Stimulated activated CD4-positive, alpha-beta T cell treated with anti-CD3 and anti-CD28 coated beads, Interleukin-12 subunit alpha, Interleukin-12 subunit beta, amount 100 ng/mL, for 4 hours (primary cell): Measurements from ENCODE around the gene CGREF1.
"Not testable (repeated sequence)": the region's sequence is repeated elsewhere in the genome, so short reads cannot be mapped to it uniquely, and the experiment has no call there.

Experiments
- DNase-seq: peaks from one replicate; pipeline ENCODE4 v3.0.0-alpha.2; 2020

The CGREF1 gene

GRCh38 chr2:27137322-27137935, 18.5 kb upstream of the CGREF1 start:
- no peak for DNase-seq

GRCh38 chr2:27136751-27137150, 17.8 kb upstream of the CGREF1 start:
- DNase-seq = no peak

DNA sequence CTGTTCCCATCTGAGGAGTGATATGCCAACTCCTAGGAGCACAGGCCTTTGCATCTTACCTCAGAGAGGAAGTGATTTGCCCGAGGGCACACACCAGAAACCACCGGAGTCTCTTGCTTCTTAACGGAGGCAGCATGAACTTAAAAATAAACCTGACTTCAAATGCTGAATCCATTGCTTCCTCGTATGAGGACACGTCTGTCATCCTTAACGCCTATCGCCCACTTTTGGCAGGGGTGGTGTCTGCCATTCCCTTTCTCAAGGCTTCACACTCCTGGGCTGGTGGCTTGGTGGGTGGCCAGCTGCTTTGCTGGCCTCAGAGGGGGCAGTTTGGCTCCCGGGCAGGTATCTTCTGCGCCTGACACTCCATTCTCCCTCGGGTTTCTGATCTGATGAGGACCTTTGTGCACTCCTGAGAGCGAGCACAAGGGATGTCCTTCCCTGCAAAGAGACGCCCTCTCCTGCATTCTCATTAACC, 16.6 kb upstream of the CGREF1 start:
- DNase-seq = no peak

DNA sequence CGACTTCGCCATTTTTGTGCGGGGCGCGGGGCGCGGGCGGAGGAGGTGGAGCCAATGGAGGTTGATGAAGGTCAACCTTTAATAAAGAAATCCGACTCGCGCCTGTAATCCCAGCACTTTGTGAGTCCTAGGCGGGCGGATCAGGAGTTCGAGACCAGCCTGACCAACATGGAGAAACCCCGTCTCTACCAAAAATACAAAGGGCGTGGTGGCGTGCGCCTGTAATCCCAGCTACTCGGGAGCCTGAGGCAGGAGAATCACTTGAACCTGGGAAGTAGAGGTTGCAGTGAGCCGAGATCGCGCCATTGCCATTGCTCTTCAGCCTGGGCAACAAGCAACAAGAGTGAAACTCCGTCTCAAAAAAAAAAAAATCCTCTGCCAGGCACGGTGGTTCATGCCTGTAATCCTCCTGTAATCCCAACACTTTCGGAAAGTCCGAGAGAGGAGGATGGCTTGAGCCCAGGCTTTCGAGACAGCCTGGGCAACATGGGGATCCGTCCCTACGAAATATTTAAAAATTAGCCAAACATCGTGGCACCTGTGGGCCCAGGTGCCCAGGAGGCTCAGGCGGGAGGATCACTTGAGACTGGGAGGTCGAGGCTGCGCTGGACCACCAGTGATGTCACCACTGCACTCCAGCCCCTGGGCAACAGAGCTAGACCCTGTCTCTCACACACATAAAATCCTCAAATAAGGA, 16.0 kb upstream of the CGREF1 start:
- DNase-seq = no peak

- peak; percentile 99 for DNase-seq
These were observed 15.2 kb upstream of the CGREF1 start, which contains the start of gene PREB for GRCh38 chr2:27133905-27134780. TSS of gene PREB (minus strand) at chr2:27134636. CDS start at chr2:27134421, 215 bp downstream.

DNA sequence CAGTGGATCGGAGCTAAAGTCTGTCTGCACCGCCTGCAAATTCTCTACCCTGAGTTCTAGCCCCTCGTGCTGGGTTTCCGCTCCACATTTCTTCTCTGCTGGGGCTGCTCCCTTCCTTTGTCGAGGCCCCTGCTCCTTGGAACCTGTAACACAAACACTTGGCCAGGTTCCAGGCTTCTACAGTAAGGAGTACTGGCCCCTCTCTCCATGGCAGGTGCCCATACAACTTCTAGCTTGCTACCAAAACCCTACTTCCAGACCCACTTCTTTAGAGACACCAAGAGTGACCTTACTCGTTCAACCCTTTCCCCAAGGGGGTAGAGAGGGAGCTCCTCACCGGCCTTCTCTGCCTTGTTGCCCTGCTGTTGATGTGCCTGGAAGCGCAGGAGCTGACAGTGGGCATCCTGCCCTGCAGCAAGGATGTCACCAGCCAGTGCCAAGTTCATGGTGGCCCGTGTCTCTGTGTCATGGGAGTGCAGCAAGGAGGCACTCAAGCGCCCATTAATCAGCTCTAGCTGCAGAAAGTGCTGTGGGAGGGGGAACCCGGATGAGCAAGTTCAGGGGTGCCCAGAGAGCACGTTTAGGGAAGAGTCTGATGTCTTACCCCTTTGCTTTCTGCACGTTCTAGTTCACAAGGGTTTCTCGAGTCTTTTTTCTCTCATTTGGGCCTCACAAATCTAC, 14.4 kb upstream of the CGREF1 start:
- no peak for DNase-seq

DNA sequence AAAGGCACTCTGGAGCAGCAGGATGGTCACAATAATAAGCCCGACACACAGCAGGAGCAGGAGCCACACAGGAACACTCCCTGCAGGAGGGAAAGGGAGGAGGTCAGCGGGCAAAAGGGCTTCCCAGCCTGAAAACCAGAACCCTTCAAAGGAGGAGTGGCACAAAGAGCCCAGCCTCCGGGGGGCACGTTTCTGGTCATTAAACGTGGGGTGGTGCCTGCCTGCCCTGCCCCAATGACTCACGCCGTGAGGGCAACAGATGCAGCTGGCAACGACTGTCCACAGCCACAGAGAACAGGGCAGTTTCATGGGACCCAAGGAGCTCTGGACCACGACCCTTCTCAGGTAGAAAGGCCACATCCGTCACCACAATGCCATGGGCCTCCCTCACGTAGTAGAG, 12.5 kb upstream of the CGREF1 start:
- no peak for DNase-seq

DNA sequence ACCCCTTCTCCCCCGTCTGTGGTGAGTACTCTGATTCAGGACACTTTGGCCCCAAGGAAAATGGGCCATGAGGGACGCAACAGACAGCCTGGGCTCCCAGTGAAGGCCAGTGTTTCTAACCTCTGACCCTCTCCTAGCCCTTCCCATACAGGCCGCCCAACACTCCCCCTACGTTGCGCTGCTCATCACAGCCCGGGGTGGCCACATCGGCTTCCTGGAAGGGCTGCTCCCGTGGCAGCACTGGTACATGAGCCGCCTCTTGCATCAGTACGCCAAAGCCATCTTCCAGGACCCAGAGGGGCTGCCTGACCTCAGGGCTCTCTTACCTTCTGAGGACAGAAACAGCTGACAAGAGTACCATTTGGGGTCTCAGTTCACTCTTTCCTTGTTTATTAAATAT, 11.5 kb upstream of the CGREF1 start:
- DNase-seq = no peak

DNA sequence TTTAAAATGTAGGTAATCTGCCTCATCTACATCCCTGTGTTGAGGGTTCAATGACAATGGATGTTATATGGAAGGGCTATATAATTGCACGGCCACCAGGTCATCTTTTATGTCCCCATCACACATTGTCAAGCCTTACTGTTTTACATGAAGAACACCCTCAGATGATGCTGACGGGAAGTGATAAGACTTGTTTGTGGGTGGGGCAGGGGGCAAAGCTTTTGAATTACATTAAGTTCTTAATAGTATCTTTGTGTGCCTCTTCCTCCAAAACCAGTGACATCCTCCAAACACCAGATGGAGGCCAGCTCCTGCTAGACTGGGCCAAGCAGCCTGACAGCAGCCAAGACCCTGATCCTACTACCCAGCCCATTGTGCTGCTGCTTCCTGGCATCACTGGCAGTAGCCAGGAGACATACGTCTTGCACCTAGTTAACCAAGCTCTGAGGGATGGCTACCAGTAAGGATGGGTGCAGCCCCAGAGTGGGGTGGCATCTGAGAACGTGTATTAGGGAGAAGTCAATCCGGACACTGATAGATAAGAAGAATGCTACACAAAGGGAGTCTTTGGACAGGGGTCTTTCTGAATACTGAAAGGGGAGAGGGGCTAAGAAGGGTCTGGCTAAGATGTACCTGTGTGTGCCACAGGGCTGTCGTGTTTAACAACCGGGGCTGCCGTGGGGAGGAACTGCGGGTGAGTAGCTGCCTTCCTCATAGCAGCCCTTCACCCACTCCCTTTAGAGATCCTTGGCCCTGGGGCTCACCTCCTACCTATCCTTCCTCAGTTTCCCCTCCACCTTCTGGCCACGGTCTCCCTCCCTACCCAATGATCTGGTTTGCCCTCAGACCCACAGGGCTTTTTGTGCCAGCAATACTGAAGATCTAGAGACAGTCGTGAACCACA, 10.0 kb upstream of the CGREF1 start:
- DNase-seq = no peak

GRCh38 chr2:27127883-27128667, 9.1 kb upstream of the CGREF1 start:
- DNase-seq = no peak

- no peak for DNase-seq
These were observed 7.4 kb upstream of the CGREF1 start for GRCh38 chr2:27126252-27126710.

DNA sequence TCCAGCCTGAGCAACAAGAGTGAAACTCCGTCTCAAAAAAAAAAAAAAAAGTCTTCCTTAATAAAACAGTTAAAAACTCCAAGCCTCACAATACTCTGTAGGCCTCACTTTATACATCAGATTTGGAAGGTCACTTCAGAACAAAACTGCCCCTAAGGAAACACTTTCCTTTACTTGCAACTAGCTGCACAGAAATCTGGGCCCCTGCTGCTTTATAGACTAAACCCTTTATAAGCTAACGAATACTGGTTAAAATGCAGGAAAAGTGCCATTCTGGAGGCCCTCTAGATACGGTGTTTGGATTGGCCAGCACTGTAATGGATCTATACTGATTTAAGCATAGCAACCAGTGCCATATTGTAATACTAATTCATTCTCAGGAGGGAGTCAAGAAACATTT, 6.2 kb upstream of the CGREF1 start:
- DNase-seq = no peak

- peak; percentile 64 for DNase-seq
These were observed 4.6 kb upstream of the CGREF1 start, which contains the start of gene ABHD1 for GRCh38 chr2:27123302-27124150. TSS of gene ABHD1 (plus strand) at chr2:27123815. CDS start at chr2:27123949, 134 bp downstream.

DNA sequence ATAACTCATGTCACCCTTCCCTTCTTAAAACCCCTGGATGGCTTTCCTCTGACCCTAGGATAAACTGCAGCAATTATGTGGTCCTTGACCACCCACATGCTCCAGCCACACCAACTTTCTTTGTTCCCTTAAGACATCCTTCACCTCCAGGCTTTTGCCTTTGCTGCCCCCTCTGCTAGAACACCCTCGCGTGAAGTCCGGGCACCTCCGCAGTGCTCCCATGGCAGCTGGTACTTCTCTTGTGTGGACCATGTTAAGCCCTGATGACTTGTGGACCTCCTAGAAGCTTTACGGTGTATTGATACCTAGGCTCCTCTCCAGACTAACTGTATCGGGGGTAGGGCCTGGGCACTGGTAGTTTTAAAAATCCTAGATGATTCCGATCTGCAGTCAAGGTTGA, 3.9 kb upstream of the CGREF1 start:
- no peak for DNase-seq

DNA sequence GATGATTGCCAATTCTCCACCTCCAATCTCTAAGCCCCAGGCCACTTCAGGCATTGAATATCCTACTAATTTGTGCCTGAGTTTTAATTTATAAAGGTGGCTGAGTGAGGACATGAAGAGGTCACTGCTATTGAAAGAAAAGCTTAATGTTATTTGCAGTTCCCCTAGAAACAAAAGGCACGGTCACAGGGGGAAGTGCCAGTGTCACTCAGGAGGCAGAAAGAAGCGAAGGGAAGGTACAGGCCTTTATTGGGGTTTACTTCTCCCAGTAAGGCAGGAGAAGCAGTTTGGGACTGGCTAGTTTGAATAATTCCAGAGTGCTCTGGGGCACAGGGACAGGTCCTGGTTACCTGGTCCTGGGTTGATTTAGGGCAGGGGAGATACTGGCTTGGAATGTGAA, 3.0 kb upstream of the CGREF1 start:
- DNase-seq = no peak

DNA sequence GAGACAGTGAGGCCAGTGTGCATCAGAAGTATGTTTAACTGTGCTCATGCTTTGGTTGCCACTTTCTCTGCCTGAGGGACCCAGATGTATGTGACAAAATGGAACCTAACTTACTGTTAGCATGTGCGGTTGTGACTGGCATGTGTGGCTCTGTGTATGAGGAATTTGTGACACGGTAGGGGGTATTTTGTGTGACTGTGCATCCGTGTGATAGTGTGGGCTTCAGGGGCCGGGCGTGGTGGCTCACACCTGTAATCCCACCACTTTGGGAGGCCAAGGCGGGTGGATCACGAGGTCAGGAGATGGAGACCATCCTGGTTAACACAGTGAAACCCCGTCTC, 372 bp upstream of the CGREF1 start:
- not testable (repeated sequence) for DNase-seq

- no peak for DNase-seq
These were observed 868 bp downstream of the CGREF1 start for GRCh38 chr2:27117995-27118524.

GRCh38 chr2:27115519-27115918, 3.4 kb downstream of the CGREF1 start:
- no peak for DNase-seq

- DNase-seq = not testable (repeated sequence)
These were observed 7.4 kb downstream of the CGREF1 start for GRCh38 chr2:27111392-27112078.
